Effector CD4-positive, alpha-beta T cell (primary cell): ENCODE measurements around the gene MRPL34.
"Not testable (repeated sequence)": the region's sequence is repeated elsewhere in the genome, so short reads cannot be mapped to it uniquely, and the experiment has no call there.

Experiments used
- DNase-seq: peaks from one replicate; pipeline ENCODE4 v3.0.0-alpha.2; 2020
- total RNA-seq: gene quantifications from one replicate; lab custom pipeline; 2026; lab: John Stamatoyannopoulos, UW

MRPL34 gene
- total RNA-seq, result 12.6 reads per million, percentile 37 among the genes with 10 or more reads in this experiment

DNA sequence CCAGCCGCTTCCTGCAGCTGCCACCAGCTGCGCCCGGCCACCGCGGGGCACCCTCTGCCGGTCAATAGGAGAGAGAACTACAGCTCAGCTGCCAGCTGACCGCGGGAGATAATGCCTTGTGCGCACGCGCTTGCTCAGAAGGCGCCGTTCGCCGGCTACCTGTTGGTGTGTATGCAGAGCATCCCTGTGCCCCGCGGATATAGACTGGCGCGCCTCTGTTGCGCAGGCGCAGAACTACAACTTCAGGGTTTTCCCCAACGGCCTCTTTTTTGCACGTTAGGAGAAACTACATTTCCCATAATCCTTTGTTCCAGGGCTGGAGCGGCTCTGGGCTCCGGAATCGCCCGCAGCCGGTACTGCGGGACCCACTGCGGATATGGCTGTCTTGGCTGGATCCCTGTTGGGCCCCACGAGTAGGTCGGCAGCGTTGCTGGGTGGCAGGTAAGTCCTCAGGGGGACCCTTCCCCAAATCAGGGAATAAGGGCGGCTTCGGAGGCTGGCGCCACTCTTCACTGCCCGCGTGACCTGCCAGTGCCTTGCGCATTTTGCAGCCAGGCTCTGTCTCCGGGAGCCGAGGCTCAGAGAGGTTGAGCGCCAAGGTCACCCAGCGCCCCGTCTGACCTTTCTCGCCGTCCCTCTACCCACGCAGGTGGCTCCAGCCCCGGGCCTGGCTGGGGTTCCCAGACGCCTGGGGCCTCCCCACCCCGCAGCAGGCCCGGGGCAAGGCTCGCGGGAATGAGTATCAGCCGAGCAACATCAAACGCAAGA, at the start of gene MRPL34:
MRPL34 (plus strand) TSS at position 356 of the 768 bp plus-strand sequence; CDS start at position 377, 21 bp downstream.
- DNase-seq, result peak; percentile 91

DNA sequence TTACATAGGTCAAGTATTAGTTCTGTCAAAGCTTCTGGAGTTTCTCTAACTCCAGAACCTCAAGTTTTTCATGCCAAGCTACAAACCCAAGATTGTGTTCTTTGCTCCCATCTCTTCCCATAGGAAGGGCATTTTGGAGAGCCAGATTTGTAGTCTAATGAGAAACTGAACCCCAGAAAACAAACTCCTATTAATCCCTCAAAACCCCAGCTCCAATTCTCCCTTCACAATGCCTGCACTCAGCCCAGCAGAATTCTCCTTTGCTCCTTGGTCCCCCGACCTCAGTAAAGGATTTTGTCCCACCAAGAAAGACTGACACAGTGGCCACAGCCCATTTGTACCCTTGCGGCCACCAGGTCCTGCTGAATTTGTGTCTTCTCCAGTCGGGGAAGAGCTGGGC, 49.5 kb upstream of the MRPL34 start:
- no peak for DNase-seq

DNA sequence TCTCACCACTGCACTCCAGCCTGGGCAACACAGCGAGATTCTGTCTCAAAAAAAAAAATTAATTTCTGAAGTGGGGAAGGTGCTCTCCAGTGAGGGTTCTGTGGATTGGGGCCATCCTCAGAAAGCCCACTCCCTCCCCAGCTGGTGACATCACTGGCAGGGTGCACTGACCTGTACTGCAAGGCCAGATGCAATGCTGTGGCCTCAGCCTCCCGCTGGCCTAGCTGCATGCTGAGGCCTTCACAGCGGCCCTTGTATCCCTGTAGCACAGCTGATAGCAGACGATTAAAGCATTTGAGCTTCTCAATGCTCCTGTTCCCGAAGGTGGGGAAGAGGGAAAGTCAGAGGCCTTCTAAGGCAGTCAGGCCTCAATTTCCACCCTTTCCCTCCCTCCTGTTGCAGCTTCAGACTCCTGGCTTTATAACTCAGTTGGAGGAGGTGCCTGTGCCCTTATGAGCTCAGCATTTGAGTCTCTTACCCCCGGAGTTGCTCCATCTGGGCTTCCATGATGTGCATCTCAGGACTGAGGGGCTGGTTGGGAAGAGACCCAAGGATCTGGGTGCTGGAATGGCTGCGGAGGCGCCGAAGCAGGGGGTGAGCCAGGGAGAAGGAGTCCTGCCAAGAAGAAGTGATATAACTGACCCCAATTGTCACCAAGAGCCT, 46.4 kb upstream of the MRPL34 start:
- DNase-seq, result no peak

DNA sequence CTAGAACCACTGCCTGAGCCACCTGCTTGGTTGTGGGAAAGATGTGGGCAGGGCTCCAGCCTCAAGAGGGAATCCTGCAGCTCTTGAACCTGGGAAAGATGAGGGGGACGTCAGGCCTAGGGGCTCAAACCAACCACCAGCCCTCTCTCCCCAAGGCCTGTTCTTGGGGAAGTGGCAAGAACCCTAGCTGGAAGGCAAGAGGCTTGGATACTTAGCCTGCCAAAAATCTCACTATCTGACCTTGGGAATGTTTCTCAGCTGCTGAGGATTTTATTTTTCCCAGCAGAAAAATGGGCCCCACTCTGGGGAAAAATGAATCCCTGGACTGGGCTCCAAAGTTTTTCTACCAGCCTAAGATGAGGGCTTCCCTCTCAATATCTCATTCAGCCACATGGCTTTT, 45.7 kb upstream of the MRPL34 start:
- no peak for DNase-seq

DNA sequence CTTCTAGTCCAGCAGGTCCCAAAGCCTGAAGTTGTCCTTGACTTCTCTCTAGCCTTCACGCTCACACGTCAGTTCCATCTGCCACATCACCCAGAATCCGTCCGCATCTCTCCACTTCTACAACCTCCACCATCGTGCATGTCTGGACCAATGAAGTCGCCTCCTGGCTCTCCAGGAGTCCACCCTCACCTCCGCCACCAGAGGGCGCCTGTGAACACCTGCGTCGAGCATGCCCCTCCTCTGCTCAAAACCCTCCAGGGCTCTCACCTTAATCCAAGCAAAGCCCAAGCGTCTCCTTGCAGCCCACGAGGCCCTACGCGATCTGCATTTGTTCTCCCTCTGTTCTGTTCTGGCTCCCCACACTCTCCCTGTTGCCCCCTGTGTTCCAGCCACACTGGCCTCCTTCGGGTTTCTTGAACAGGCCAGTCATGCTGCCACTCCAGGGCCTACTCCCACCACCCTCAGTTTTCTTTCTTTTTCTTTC, 44.8 kb upstream of the MRPL34 start:
- peak; percentile 88 for DNase-seq

DNA sequence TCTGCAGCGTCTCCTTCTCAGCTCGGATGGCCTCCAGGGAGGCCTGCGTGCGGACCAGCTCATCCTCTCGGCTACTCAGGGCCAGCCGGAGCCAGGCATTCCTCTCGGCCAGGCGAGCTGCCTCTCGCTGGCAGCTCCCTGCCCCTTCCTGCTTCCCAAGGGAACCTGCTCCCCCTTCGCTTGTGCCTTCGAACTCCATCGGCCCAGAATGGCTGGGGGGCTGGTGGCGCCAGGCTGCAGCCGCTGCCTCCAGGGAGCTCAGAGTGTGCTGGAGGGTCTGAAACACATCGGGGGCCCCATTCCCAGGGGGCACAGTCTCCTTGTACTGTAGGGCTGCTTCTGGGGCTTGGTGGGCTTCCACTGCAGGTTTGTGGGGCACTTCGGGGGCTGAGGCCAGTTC, 43.1 kb upstream of the MRPL34 start:
- DNase-seq, result no peak

DNA sequence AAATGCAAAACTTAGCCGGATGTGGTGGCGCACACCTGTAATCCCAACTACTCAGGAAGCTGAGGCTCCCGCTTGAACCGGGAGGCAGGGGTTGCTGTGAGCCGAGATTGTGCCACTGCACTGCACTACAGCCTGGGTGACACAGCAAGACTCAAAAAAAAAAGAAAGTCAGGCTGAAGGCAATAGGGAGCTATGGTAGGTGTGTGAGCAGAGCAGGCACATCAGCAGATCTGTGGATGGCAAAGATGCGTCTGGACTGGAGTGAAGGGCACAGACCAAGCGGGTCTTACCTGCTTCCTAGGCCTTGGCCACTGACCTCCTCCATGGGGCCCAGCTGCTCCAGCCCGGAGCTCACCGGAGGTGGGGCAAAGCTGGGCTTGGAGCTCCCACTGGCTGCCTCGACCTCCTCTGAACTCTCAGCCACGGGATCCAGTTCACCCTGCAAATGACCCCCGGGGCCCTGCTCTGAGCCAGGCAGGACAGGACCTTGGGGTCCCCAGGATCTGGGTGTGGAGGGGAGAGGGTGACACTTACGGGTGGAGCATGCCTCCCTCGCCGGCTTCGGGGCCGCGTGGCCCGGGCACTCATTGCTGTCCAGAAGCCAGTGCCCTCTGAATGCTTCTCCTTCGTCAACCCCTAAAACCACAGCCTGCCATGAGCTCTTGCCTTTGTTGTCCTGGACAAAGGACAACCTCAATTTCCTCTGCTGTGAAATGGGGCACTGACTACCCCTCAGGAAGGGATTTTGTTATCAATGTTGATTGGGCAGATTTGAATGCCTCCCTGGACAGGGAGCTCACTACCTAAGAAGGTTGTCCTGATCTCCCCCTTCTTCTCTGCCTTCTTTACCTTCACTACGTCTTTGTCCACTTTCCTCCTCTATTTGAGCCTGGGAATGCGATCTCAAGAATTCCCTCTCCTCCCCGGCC, 41.7 kb upstream of the MRPL34 start:
- no peak for DNase-seq

DNA sequence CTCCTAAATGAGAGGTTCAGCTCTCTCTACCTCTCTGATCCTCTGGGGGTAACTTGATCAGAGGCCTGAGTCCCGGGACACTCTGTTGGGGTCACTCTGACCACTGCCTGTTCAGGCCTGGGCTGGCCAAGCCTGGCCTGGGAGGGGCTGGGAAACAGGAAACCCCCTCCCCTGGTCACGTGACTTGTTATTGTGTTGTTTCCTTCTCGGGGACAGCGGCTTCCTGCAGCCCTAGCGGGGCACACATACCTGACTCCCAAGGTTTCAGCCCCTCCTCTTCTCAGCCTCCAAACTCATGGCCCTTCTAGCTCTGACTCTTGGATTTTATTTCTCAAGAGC, 41.1 kb upstream of the MRPL34 start, which contains the start of gene USHBP1:
USHBP1 (minus strand) TSS at position 105 of the 339 bp plus-strand sequence. CDS start 446 bp downstream, outside the sequence.
- no peak for DNase-seq

DNA sequence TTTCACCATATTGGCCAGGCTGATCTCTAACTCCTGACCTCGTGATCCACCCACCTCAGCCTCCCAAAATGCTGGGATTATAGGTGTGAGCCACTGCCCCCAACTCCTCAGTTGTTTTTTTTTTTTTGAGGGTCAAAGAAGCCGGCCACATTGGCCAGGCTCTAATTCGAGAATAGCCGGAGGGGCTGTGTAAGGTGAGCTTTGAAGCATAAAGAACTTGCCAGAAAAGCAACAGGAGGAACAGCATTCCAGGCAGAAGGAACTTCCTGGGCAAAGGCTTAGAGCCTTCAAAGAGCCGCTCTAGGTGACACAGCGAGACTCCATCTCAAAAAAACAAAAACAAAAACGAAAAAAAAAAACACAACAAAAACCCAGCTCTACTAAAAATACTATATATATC, 39.6 kb upstream of the MRPL34 start:
- DNase-seq, result no peak

DNA sequence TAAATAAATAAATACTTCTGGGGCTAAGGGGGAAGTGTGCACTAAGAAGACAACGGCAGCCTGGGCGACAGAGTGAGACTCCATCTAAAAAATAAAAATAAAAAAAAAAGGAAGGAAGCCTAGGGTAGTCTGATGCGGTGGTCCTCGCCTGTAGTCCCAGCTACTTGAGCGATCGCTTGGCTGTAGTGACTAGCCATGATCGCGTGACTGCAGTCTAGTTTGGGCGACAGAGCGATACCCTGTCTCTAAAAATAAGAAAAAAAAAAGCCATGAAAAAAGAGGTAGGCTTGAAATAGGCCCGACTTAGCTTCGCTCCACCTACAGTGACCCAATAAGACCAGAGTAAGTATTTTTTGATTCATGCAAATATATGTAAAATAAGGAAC, 39.1 kb upstream of the MRPL34 start:
- DNase-seq, result no peak

DNA sequence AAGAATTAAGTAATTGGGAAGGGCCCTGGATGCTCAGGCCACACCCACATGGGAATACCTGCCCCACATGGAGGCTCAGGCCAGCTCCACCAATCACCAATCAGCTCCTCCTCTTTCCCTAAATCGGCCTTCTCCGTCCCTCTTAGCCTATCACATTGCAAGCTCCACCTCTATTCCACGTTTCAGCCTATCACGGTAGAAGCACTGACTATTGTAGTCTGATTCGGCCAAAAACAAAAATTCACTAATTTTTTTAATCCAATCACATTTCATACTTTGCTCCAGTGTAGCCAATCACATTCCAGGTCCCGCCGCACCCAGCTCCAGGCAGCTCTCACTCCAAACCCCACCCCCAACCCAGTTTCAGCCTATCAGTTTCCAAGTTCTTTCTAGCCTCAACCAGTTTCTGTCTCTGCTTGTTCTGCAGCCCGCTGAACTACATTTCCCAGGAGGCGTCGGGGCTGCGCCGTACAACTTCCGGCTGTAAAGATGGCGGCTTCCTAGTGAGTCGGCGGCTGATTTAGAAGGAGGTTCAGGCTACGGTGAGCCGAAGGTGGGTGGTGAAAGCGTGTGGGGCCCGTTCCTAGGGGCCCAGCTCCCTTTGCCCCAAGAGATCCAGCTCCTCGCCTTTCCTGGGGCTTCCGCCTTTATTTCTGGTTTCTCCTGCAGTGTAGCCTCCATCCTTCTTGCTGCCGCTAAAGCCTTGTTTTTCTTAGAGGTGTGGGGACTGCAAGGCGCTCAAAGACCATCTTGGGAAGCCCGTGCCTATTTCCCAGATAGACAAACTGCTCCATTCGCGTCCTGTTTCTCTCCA, 38.5 kb upstream of the MRPL34 start, which contains the start of gene BABAM1:
BABAM1 (plus strand) TSS at position 469 of the 814 bp plus-strand sequence. CDS start 1,364 bp downstream, outside the sequence.
- peak; percentile 91 for DNase-seq

DNA sequence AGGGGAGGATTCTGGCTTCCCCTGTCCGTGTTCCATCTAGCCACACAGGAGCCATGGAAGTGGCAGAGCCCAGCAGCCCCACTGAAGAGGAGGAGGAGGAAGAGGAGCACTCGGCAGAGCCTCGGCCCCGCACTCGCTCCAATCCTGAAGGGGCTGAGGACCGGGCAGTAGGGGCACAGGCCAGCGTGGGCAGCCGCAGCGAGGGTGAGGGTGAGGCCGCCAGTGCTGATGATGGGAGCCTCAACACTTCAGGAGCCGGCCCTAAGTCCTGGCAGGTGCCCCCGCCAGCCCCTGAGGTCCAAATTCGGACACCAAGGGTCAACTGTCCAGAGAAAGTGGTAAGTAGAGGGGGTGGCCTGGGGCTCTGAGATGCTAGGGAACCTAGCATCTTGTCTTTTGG, 36.9 kb upstream of the MRPL34 start:
- no peak for DNase-seq

DNA sequence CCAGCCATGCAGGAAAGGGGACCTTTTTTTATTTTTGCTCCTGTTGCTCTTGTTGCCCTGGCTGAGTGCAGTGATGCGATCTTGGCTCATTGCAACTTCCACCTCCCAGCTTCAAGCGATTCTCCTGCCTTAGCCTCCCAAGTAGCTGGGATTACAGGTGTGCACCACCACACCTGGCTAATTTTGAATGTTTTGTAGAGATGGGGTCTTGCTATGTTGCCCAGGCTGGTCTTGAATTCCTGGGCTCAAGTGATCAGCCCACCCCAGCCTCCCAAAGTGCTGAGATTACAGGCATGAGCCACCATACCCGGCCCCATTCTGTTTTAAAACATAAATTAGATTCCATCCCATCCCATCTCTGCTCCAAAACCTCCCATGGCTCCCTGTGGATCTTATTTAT, 30.8 kb upstream of the MRPL34 start:
- not testable (repeated sequence) for DNase-seq

DNA sequence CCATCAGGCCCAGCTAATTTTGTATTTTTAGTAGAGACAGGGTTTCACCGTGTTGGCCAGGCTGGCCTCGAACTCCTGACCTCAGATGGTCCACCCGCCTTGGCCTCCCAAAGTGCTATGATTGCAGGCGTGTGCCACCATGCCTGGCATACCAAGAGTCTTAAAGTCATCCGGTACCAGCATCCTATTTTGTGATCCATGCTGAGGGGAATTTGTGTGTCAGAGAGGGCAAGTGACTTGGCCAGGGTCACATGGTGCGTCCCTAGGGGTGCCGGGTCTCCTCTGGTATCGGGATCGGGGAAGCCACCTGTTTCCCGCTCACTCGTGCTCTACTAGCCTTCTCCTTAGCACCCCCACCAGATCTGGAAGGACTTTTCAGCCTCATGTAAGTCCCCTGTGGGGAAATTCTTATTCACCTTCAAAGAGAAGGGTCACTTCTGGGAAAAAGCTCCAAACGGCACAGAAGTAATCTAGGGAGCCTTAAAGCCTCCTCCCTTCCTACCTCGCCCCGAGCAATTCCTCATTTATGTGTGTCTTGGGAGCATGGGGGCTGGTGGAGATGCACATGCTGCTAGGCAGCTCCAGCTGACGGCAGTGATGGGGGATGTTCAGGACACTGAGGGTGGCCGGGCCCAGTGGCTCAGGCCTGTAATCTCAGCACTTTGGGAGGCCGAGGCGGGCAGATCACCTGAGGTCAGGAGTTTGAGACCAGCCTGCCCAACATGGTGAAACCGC, 30.1 kb upstream of the MRPL34 start:
- no peak for DNase-seq

DNA sequence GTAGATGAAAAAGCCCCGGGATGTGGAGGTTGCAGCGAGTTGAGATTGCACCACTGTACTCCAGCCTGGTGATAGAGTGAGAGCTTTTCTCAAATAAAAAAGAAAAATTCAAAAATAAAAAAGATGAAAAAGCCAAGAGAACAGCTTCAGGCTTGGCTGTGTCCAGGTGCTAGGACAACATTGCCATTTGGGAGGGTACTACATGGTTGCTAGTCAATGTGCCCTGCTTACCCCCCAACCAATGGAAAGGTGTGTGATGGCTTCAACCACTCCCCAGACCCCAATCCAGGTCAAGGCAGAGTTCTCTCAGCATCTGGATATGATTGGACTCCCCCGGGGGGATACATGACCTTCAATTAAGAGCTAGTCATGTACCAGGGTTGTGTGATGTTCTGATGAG, 26.2 kb upstream of the MRPL34 start:
- DNase-seq, result no peak

DNA sequence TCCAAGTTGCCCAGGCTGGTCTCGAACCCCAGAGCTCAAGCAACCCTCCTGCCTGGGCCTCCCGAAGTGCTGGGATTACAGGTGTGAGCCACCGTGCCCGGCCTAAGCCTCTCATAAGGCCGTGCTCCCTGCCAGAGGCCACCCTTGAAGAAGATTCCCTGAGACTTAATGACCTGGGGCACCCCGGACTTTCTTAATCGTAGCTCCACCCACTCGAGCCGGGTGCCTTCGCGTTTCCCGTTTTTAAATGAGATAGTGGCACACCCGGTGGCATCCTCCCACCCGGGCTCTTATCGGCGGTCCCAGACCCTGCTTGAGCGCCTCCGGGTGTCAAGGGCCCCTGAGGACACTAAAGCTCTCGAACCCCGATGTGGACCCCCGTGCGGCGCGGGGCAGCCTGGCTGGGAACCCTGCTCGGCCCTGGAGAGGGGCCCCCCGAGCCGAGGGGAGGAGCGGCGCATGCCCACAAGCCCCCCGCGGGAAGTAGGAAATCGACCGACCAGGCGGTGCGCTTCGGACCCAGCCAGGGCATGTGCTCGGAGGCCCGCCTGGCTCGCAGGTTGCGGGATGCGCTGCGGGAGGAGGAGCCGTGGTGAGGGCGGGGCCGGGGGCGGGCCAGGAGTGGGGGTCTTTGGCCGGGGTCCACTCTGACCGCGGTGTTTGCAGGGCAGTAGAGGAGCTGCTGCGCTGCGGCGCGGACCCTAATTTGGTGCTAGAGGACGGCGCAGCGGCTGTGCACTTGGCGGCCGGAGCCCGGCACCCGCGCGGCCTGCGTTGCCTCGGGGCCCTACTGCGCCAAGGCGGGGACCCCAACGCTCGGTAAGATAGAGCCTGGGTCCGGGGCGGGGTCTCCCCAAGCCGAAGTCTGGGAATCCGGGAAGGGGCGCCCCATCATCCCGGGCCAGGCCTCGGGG, 24.0 kb upstream of the MRPL34 start, which contains the start of gene ANKLE1:
ANKLE1 (plus strand) TSS at position 511 of the 914 bp plus-strand sequence; CDS start at position 531, 20 bp downstream.
- no peak for DNase-seq

DNA sequence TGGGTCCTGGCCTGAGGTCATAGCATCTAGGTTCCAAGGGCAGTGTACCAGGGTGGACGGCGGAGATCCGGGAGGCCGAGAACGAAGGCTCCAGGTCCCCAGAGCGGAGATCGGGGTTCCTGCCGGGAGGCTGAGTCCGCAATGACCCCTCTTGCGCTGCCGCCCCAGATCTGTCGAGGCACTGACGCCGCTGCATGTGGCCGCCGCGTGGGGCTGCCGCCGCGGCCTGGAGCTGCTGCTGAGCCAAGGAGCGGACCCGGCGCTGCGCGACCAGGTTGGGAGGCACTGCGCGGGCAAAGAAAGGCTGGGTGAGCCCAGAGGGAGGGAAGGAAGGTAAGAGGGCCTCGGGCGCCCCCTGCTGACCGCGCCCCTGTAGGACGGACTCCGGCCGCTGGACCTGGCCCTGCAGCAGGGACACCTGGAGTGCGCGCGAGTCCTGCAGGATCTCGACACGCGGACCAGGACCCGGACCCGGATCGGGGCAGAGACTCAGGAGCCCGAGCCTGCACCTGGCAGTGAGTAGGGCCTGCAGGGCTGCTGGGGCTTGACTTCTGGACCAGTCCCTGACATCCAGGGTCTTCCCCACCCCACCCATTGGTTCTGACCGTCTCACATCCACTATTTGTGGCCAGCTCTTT, 23.1 kb upstream of the MRPL34 start:
- peak; percentile 69 for DNase-seq

DNA sequence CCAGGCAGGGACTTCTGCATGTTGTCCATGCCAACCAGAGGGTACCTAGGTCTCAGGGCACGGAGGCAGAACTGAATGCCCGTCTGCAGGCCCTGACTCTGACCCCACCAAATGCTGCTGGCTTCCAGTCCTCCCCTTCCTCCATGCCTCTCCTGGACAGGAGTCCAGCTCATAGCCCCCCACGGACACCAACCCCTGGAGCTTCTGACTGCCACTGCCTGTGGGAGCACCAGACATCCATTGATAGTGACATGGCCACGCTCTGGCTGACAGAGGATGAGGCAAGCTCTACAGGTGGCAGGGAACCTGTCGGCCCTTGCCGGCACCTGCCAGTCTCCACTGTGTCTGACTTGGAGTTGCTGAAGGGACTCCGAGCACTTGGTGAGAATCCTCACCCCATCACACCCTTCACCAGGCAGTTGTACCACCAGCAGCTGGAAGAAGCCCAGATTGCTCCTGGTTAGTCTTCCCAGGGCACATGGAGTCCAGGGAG, 22.1 kb upstream of the MRPL34 start:
- DNase-seq, result no peak
